CD4-positive, alpha-beta T cell treated with Interferon gamma for 1 hour (primary cell): ENCODE results near the gene FNDC3B.

Experiments
- DNase-seq: peaks from one replicate; pipeline ENCODE4 v3.0.0-alpha.2; 2020

The FNDC3B gene

GRCh38 chr3:172138792-172139507 is 99.6 kb downstream of the FNDC3B start:
- DNase-seq = peak; percentile 41

DNA sequence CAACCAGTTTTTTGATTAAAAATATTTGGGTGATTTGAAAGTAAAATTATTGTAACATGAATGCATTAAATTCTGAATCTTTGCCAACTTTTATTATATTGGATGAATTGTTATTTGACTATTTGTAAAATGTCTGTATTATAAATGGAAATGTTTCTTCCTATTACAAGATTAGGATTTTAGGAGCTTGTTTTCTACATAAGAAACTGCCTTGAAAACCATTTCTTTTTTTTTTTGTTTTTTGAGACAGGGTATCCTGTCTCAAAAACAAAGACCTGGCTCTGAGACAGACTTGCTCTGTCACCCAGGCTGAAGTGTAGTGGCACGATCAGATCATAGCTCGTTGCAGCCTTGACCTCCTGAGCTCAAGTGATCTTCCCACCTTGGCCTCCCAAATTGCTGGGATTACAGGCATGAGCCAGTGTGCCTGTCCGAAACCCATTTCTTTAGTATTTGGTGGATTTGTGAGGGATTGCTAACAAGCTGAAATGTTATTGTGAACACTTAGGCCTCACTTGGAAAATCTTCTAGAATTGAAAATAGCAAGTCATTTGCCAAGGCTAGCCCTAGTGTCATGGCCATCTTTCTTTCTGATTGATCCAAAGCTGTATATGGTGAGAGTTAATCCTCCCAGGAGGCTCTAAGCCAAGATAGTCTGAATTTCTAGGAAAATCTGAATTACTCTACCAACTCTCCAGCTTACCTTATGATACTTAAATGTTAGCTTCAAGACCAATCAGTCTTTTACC is 100.3 kb downstream of the FNDC3B start:
- no peak for DNase-seq

GRCh38 chr3:172140499-172141391 is 101.4 kb downstream of the FNDC3B start:
- DNase-seq = peak; percentile 61

DNA sequence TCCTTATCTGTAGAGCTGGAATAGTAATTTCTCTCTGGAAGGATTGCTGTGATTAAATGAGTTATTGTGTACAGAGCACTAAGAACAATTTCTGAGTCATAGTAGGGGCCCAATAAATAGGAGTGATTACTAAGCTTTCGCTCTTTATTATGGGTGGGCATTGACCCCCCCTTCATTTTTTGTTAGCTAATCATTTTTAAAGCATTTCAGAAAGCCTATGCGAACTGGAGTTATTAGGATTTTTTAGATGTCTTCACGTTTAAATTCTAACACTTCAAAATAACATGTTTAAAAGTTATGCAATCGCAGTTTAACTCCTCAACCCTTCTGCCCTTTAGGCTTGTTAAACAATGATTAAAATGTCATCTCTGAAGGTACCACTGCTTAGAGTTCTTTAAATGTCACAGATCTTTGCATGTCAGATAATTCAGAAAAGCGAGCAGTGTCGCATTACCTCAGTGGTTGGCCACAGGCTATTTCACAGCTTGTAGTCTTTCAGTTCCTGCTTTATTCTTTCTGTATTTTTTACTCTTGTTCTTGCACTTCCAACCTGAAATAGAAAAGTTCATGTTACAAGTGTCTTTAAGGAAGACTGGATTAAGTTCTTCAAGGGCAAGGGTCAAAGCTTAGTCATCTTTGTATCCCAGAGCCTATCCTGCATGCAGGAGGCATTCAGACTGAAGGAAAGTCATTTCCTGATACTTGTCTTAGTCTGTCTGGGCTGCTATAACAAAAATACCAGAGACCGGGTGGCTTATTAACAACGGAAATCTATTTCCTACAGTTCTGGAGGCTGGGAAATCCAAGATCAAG is 102.9 kb downstream of the FNDC3B start:
- DNase-seq = no peak

GRCh38 chr3:172142864-172143451 is 103.6 kb downstream of the FNDC3B start:
- DNase-seq = no peak

DNA sequence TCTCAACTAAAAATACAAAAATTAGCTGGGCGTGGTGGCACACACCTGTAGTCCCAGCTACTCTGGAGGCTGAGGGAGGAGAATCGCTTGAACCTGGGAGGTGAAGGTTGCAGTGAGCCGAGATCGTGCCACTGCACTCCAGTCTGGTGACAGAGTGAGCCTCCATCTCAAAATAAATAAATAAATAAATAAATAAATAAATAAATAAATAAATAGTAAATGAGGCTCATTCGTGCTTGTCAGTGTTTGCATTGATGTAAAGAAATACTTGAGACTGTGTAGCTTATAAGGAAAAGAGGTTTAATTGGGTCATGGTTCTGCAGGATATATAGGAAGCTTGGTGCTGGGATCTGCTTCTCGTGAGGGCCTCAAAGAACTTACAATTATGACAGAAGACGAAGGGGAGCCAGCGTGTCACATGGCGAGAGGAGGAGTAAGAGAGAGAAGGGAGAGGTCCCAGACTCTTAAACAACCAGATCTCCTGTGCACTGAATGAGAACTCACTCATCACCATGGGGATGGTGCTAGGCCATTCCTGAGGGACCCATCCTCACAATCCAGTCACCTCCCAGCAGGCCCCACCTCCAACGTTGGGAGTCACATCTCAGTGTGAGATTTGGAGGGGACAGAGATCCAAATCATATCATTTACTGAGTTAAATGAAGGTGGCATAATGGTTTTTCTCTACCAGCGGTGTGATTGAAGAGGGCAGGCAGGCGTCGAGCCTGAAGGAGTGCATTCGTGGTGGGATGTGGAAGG is 104.5 kb downstream of the FNDC3B start:
- no peak for DNase-seq

- DNase-seq = no peak
Observed at GRCh38 chr3:172144601-172145000, 105.2 kb downstream of the FNDC3B start.

DNA sequence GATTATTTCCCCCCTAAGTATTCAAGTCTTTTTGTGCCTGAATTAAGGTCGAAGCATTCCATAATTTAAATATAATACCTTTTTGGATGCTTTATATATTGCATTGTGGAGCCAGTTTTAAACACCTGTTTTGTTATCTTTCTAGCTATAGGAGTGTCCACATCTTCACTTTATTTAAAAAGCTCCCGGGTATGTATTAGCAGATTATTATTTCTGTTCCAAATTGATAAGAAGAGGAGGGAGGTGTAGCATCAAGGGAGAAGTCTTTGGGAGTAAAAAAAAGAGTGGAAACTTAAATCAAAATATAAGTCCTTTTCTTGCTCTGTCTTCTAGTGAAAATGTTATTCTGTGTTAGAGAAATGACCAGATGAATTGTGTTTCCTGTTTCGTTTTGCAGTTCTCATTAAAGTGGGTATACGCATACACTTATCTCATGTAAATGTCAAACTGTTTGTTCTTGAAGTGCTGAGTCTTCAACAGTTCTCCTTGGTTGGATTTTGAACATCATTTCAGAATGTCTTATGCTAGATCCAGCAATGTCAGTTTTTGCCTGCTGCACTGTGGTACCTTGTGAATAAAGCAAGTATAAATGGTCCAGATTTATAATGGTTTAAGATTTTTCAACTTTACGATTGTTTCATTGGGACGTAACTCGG is 105.8 kb downstream of the FNDC3B start:
- DNase-seq = no peak

DNA sequence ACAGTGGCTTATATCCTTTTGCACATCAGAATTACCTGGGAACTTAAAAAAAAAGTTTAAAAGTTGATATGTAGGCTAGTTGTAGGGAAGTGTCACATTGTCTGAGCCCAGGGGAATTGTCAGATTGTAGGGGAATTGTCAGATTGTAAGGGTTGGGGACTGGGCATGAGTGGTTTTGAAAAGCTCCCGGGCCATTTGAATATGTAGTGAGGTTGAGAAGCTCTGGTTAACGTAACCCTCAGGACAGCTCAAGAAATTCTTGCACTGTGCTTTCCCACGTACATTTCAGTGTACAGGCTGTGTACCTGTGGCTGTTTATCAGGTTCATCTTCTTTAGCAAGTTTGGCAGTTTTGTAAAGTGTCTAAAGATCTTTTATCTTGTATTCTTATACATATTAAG is 107.0 kb downstream of the FNDC3B start:
- DNase-seq = no peak

DNA sequence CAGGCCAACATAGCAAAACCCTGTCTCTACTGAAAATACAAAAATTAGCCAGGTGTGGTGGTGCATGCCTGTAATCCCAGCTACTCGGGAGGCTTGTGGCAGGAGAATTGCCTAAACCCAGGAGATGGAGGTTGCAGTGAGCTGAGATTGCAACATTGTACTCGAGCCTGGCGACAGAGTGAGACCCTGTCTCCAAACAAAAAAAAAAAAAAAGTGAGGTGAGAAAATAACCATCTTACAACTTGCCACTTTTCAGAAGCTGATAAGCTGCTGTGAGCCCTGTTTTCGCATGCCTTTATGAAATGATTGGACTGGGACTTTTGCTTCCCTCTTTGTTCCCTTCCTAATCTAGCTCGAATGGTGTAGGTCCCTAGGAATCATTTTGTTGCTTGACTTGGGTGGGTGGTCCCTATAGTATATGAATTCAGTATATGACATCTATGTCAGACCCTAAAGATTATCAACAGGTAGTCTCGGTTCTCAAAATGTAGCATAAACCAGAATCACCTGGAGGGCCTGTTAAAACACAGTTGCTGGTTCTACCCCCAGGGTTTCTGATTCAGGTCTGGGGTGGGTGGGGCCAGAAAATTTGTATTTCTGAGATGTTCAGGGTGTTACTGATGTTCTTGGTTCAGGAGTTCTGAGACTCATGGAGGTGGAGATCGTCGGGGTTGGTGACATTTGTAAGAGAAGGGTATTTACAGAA is 107.9 kb downstream of the FNDC3B start:
- no peak for DNase-seq

DNA sequence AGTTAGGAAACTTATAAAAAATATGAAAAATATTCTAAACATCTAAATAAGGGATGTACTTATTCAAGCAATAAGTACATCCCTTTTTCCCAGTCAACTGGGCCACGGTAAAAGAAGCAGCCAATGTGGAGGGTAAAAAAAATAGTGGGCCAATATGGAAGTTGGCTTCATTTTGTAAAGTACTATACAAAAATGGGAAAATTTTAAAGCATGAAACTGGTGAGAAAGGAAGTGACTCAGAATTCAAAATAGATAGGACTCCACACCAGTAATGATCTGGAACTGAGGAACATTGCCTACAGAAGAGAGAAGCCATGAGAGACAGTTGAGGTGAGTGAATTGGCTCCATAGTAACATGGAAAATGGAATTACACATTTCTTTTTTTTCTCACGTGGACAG is 108.9 kb downstream of the FNDC3B start:
- DNase-seq = no peak

GRCh38 chr3:172148702-172149565 is 109.6 kb downstream of the FNDC3B start:
- no peak for DNase-seq

DNA sequence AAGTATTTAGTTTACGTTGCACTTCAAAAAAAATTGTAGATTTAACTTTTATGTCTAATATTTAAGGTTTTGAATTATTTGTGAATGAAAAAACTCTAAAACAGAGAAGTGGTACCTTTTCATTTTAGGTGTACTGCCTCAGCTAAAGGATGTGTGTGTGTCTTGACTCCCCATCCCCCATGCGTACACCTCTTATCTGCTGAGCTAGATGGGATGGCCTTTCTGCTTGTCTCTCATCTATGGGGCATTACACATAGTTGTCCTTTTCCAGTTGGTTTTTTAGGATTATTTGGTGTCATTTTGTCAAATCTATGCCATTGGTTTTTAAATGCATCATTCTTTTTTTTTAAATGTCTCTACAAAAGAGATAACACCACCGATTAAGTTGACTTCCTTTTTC is 110.9 kb downstream of the FNDC3B start:
- DNase-seq = no peak

DNA sequence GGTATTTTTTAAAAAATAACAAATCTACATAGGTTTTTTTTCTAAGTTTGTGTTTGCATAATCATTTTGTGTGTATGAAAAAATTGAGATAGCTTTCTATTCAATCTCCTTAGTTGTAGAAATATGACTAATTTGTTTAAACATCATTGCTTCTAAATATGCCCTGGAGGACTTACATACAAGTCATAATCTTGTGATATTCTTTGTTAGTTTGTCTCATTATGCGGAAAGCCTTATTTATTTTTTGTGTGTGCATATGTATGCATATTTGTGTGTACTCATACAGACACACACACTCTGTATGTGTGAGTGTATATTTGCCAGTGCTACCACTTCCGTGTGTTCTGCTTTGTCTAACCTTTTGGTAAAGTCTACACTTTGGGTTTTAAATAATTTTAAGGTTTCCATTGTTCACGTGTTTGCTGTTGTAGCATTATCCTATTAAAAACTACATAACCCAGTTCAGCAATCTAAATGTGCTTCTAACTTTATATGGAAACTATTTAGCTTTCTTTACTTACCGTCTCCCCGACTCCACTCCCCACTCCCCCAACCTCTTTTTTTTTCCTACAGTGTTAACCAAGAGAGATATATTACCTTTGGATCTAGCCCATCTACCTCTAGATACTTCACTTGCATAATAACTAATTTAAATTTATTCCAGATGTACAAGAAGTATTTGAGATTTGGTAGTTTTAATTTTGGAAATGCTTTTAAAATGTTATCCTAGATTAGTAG is 111.7 kb downstream of the FNDC3B start:
- no peak for DNase-seq

- DNase-seq = no peak
Observed at GRCh38 chr3:172151651-172152649, 112.6 kb downstream of the FNDC3B start.

DNA sequence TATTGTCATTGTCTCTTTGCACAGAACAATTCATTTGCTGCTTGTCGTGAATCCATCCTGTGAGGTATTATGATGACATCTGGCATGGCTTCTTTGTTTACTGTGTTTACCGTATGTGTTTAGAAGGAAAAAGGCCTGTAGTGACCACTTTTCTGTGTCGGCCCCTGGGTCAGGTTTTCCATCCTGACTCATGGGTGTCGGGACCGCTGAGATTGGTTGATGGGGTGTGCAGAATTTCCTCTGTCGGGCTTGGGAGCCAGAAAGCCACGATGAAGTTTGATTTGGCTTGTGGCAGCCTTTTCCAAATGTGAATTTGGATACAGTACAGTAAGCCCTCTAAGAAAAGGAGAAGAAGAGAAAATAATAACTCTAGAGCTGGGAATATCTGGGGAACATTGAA is 113.5 kb downstream of the FNDC3B start:
- DNase-seq = no peak

DNA sequence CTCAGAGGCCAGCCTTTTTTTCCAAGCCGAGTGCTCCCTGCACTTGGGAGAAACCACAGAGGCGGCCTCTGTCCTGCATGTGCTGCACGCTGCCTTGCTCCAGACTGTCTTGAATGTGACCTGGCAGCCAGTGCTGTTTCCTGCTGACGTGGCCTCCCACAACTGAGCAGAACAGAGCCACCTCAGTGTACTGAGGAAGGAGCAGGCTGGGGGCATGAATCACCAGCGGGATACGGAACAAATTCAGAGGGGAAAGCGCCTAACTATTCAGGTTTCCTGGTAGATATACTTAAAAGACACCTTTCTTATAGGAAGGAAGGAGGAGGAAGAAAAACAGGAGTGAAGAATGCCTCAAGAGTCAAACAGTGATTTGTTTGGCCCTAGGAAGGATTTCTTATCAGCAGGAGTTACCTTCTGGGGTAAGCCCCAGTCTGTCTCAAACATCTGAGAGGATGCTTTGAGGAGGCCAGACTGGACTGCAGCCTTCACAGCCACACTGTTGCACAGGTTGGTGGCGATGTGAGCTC is 114.0 kb downstream of the FNDC3B start:
- peak; percentile 60 for DNase-seq
